ENCODE data around the gene NPAT. TPM values are rescaled to one million over a fixed set of nuclear protein-coding genes. Genes with fewer than 3 reads are reported as not detected.

Gene NPAT
- total and polyA plus RNA-seq, 9 of the 15 experiments (the other 6 are each of a cell fraction or from before 2014, with no cell fraction given), result 8.8 to 30.0 (median 22.1) TPM

- TF ChIP-seq RERE (CRISPR knock-in tag; IDR thresholded peaks at IDR 0.05; ENCODE audit: borderline replicate concordance) (no peak), ZNF124 (CRISPR knock-in tag; IDR thresholded peaks at IDR 0.05) (no peak), NR3C1 (CRISPR knock-in tag; IDR thresholded peaks at IDR 0.05) (no peak), CHD1 (IDR thresholded peaks at IDR 0.05; ENCODE audit: low read length) (peak; percentile 34), KLF16 (IDR thresholded peaks at IDR 0.05) (peak; percentile 92), TFAM (CRISPR knock-in tag; conservative IDR thresholded peaks at IDR 0.05) (no peak), TEAD2 (tag; IDR thresholded peaks at IDR 0.05) (no peak), NR0B1 (IDR thresholded peaks at IDR 0.05; ENCODE audit: partially characterized antibody) (no peak), MED1 (CRISPR knock-in tag; IDR thresholded peaks at IDR 0.05; ENCODE audit: borderline replicate concordance) (no peak), ZNF445 (CRISPR knock-in tag; IDR thresholded peaks at IDR 0.05; ENCODE audit: low read depth) (no peak), TGIF2 (CRISPR knock-in tag; IDR thresholded peaks at IDR 0.05) (no peak), HDAC3 (IDR thresholded peaks at IDR 0.05; ENCODE audit: borderline replicate concordance, partially characterized antibody) (peak; percentile 78), BCLAF1 (IDR thresholded peaks at IDR 0.05; ENCODE audit: borderline replicate concordance in 1 of 2, control insufficient read depth in 1 of 2, low read depth in 2 of 2, low read length in 1 of 2) (no peak), CREB3L1 (IDR thresholded peaks at IDR 0.05; ENCODE audit: borderline replicate concordance, low read depth) (no peak)
These were observed 1.1 kb upstream of the NPAT start (continued) for GRCh38 chr11:108223348-108224149.

Measured in K562 (cell line).